Stimulated activated CD8-positive, alpha-beta memory T cell treated with anti-CD3 and anti-CD28 coated beads, Interleukin-4, amount 100 ng/mL, for 1 hour (primary cell): Measurements from ENCODE around the gene MIGA1.
"Not testable (repeated sequence)": the region's sequence is repeated elsewhere in the genome, so short reads cannot be mapped to it uniquely, and the experiment has no call there.

Experiments
- DNase-seq, 2 donors: peaks; one replicate each; pipeline ENCODE4 v3.0.0-alpha.2; 2020; ENCODE audit warnings: low read depth in 2 of 2, low spot score in 1 of 2

Gene MIGA1

DNA sequence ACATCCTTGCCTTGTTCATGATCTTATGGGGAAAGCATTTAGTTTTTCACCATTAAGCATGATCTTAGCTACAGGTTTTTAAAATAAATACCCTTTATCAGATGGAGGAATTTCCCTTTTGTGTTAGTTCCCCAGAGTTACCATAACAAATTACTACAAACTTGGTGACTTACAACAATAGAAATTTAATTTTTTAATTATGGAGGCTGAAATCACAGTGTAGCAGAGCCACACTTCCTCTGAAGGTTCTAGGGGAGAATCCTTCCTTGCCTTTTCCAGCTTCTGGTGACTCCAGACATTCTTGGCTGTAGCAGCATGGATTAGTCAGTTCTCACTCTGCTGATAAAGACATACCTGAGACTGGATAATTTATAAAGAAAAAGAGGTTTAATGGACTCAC lies 18.5 kb downstream of the MIGA1 start:
- no peak for DNase-seq

DNA sequence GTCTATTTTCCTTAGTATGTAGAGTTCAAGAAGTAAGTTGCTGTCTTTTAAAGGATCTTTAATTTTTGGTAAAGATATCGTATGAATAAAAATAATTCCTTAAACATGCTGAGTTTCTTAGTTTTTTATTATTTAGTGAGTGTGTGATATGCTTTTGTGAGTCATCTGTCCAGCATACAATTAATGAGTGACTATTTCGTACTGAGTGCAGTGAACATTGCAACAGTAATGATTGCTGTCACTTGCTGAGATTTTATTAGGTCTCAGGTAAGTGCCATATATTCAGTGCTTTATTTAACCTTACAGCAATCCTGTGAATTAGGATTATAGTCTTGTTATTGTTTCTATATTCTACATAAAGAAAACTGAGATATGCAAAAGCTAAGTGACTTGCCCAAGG lies 22.6 kb downstream of the MIGA1 start:
- DNase-seq: no peak

DNA sequence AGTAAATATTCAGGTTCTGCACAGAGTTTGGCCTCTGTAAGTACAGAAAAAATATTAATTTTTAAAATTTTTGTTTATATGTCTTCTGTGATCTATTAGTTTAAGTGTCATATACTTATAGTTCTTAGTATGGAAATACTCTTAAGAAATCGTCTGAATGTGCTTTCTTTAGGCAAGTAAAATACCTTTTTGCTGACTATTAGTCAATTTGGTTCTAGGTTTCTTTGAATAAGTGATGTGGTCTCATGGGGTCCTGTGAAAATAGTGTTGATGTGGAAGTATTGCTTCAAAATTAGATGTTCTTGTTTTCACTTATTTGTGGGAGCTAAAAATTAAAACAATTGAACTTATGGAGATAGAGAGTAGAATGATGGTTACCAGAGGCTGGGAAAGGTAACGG lies 23.9 kb downstream of the MIGA1 start:
- DNase-seq: no peak

DNA sequence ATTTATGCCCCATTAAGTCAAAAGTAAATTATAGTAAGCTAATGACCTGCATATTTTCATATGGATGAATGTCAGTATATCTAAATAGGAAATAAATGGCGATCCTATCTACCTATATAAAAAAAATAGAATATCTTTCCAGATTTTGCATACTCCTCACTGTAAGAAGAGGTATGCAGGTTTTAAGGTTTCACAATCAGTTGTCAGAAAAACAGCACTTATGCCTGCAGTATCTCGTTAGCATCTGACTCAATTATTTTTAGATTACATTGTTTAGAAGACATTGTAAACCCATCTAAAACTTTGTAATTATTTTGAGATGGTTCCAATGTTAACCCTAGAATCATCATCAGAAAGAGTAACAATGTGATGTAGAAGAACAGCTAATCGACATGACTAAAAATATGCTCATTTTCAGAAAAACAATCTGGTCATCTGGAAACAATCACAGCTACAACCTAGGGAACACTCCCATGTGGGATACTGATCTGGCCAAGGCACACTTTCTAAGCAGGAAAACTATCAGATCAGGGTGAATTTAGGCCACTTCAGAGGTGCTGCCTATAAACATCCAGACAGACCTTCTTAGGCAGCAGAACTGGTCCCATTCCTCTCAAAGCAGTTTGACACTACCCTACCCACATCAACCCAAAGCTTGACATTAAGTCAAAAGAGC lies 30.5 kb downstream of the MIGA1 start:
- DNase-seq: not testable (repeated sequence)

- DNase-seq: not testable (repeated sequence)
Observed at GRCh38 chr1:77811589-77811988, 32.1 kb downstream of the MIGA1 start.

DNA sequence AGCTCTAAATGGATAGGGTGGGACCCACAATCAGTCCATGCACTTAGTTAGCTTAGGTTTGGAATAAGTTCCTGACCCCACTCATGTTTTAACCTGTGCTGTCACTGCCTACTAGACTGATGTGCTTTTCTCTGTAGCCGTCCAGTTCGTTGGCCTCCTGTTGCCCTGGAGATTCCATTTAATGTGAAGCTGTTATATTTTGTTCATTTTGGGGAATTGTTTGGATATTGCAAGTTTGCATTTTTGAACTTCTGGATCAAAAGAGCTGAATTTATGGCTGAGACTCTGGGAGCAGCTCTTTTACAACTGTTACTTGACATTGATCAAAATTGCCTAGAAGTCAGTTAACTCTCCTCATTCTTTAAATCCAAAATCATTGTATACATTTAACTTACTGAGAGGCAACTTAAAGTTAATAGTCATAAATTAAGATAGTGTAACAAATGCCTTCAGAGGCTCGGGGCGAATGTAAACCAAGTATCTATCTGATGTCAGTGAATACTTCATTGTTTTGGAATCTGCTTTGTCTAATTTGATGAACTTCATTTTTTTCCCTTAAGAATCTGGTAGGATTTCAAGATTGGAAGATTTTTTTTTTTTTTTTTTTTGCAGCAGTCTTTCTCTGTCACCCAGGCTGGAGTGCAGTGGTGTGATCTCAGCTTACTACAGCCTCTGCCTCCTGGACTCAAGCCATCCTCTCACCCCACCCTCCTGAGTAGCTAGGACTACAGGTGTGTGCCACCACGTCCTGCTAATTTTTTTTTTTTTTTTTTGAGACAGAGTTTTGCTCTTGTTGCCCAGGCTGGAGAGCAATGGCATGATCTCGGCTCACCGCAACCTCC lies 38.1 kb downstream of the MIGA1 start:
- no peak for DNase-seq

DNA sequence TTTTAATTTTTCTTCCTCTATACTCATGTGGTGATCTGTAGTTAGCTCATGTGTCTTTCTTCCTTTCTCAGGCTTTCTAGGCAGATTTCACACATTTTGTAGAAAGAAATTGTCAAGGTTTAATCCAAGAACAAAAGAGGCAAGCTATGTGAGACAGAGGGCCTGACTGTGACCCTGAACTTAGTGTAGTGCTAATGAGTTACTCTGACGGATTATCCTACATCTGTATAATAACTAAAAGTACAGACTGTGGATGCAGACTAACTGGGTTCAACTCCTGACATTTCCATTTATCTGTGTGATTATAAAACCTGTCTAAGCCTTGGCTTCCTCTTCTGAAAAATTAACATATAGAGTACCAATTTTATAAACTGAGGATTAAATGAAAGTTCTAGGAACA lies 40.7 kb downstream of the MIGA1 start:
- no peak for DNase-seq

GRCh38 chr1:77824079-77824478 lies 44.6 kb downstream of the MIGA1 start:
- no peak for DNase-seq

DNA sequence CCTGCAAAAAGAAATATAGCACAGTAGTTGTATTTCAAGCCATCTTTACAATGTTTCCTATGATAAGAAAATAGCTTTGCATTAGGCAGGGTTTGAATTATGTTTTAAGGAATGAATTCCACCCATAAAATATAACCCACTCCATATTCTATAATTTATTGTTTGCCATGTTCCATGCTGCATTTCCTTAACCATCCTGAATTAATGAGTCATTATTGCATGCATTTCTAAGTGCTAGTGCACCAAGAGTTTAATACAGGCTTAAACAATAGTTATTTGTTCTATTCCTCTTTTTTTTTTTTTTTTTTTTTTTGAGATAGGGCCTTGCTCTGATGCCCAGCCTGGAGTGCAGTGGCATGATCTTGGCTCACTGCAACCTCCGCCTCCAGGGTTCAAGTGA lies 45.2 kb downstream of the MIGA1 start:
- no peak for DNase-seq

DNA sequence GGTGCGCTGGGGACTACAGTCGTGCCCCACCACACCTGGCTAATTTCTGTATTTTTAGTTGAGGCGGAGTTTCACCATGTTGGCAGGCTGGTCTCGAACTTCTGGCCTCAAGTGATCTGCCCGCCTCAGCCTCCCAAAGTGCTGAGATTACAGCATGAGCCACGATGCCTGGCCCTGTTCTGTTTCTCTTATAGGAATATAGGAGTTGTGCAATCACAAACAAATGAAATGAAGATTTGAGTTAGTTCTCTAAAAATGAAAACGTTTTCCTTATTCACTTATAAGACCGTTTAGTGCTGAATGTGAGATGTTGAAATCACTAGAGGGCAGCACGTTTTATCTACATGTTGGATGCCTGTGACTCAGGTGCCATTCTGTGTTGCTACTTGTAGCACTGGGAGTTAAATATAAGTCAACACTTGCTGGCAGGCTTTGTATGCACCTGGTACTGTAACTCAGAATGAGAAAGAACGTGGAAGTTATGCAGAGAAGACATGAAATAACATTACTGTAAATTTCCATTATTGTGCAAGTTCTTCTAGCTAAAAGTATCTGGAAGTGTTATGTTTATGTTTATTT lies 45.8 kb downstream of the MIGA1 start:
- DNase-seq: no peak

GRCh38 chr1:77826851-77827250 lies 47.4 kb downstream of the MIGA1 start:
- not testable (repeated sequence) for DNase-seq

DNA sequence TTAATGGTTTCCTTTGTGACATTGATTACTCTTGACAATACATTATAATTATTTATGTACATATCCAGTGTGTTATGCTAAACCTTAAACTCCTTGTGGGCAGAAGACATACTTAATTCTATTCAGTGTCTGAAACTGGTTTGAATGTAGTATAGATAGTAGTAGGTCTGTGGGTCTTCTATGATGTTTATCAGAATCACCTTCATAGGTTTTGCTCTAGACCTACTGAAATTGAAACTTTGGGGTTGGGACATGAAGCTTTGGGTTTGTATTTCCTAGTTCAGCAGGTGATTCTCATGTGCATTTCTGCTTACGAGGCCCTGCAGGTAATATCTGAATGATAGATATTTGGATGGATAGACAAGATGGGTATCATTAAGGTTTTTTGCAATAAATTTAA lies 48.6 kb downstream of the MIGA1 start:
- DNase-seq: no peak

GRCh38 chr1:77829851-77830250 lies 50.4 kb downstream of the MIGA1 start:
- DNase-seq: no peak

GRCh38 chr1:77830946-77831345 lies 51.5 kb downstream of the MIGA1 start:
- DNase-seq: no peak

DNA sequence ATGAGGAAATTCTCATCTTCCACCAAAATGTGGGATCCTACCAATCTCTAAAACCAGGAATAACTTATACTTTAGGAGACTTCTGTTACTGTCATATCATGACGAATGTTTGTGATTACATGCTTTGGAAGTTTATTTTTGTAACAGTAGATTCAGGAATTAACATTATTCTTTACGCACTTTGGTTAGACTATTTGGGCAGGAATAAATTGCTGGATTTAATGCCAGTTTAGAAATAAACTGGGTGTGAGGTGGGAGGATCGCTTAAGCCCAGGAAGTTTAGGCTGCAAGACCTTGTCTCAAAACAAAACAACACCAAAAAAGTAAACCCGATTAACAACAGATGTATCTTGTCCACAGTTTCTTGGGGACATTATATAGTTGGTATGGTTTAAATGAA lies 52.1 kb downstream of the MIGA1 start:
- DNase-seq: no peak

DNA sequence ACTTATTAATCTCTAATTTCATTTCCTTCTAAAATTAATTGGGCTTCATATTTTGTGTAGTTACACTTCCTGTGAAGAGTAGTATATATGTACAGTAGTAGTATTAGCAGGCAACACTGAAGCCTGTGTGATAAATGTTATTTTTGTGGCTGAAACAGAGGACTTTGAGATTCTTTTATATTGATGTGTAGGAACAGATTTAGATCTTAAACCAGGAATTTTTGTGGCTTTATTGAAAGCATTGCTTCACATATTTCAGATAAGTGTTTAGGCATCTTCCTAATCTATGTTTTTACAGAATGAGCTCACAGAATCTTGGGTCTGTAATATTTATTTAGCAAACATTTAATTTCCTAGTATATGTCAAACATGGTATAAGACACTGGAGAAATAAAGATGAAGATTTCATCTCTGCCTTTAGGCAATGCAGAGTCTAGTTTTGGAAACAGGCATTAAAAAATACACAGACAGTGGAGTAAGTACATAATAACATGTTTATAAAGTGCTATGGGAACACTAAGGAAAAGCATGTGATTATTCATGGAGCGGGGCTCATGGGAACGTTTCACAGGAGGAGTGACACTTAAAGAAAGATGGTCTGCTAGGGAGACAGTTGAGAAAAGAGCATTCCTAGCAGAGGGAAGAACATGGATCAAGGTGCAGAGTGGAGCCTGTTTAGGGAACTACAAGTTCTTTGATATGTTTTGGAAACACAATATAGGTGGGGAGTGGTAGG lies 52.7 kb downstream of the MIGA1 start:
- DNase-seq: no peak

DNA sequence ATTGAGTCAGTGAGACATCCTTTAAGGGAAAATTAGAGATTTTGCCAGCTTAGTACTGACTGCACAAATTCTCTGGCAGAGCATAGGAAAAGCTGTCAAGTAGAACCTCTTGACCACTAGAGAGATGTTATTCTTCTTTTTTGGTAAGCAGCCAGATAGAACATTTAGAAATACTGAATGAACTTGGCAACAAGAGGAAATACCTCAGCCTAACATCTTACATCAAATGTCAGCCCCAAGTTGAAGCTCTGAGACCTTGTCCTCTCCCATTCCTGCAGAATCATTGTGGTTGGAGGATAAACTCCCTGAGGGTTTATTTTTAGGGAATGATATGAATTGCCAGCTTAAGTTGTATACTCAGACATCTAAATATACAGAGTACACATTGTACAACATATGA lies 53.5 kb downstream of the MIGA1 start:
- DNase-seq: no peak

GRCh38 chr1:77833521-77834100 lies 54.2 kb downstream of the MIGA1 start:
- DNase-seq: no peak

DNA sequence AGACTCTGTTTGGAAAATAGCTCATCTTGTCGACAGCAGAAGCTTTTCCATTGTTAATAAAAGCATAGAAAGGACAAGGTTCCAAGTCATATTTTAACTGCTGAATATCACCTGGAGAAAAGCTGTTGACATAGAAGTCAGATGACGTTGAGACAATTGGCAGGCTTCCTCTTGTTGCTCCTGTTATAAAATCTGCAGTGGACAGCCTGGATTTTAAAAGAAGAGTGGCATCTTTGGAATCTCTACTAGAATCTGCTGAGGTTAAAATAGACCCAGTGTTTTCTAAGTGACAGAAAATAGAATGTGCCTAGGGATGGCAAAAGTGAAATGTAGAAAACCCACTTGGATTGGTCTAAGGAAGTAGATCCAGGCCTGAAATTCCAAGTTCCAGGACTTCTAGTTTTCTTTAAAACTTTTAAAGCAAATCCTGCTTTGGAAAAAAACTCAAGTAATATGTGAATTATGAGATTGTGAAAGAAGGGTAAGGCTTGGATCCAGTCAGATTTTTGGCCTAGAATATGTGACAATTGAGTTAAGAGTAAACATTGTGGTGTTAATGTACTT lies 55.4 kb downstream of the MIGA1 start:
- DNase-seq: no peak

DNA sequence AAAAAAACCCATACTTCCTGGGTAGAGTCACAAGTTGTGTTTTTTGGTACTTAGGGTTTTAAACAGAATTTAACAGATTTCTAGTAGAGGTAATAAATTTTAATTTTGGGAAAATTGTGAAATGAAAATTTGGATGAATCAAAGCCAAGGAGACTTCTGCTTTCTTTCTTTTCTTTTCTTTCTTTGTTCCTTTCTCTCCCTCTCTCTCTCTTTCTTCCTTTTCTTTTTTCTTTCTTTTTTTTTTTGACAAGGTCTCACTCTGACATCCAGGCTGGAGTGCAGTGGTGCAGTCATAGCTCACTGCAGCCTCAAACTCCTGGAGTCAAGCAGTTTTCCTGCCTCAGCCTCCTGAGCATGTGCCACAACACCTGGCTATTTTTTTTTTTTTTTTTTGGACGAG lies 62.1 kb downstream of the MIGA1 start:
- no peak for DNase-seq

- no peak for DNase-seq
Observed at GRCh38 chr1:77845951-77846350, 66.5 kb downstream of the MIGA1 start.
